Tongue (tissue), 2 donors: ENCODE data around the gene PRICKLE4. TPM values are rescaled to one million over a fixed set of nuclear protein-coding genes. Genes with fewer than 3 reads are reported as not detected.

ENCODE experiments used
- small RNA-seq: library from RNA; depleted of rRNA; stranded (forward); fragments of <200 nt; gene quantifications from one replicate; pipeline ENCODE3, GENCODE V24; 2014; ENCODE audit warnings: low replicate concordance
- total RNA-seq: library from RNA; depleted of rRNA; stranded (reverse); fragments of >200 nt; gene quantifications from one replicate; pipeline ENCODE4 v1.2.3, GENCODE V29; 2014

Gene PRICKLE4
- total RNA-seq, 1 donor from 2014 or later: 4.4 TPM

Small RNAs within 50 kb of the gene (small RNA-seq; reads per million reads assigned to genes)
- gene AL365205.2 (not detected), gene AL365205.3 (not detected), gene RF00393 (not detected)

Other genes starting within 250 kb of the PRICKLE4 start
- 4.1 TPM for gene FOXP4, start 234.4 kb upstream of the PRICKLE4 start, total RNA-seq
- 23.5 TPM for gene MDFI, start 142.3 kb upstream of the PRICKLE4 start, total RNA-seq
- 30.7 TPM for gene TFEB, start 45.2 kb upstream of the PRICKLE4 start, total RNA-seq
- not detected for gene PGC, start 33.4 kb upstream of the PRICKLE4 start, total RNA-seq
- 2.4 TPM for gene FRS3, start 882 bp upstream of the PRICKLE4 start, total RNA-seq
- 88.1 TPM for gene TOMM6, start 6.9 kb downstream of the PRICKLE4 start, total RNA-seq
- gene USP49, start 114.6 kb downstream of the PRICKLE4 start, total RNA-seq: 4.1 TPM
- gene MED20, start 140.4 kb downstream of the PRICKLE4 start, total RNA-seq: 26.6 TPM
- 15.5 TPM for gene BYSL, start 140.7 kb downstream of the PRICKLE4 start, total RNA-seq
- gene CCND3, start 161.0 kb downstream of the PRICKLE4 start, total RNA-seq: 20.3 TPM